ES-I3 (cell line): ENCODE results near the gene PYROXD2.

ENCODE experiments used
- H3K36me3 ChIP-seq: 2 replicates; pipeline ENCODE4 v1.6.1; 2013; ENCODE audit warnings: mild to moderate bottlenecking, low read length, control low read depth, moderate library complexity; ENCODE audit not compliant: insufficient read depth
- H3K4me1 ChIP-seq: 2 replicates; pipeline ENCODE4 v1.6.1; 2013; ENCODE audit warnings: mild to moderate bottlenecking, control low read depth, low read length; ENCODE audit not compliant: insufficient read depth
- H3K9ac ChIP-seq: 2 replicates; pipeline ENCODE4 v1.6.1; 2013; ENCODE audit warnings: low read depth, mild to moderate bottlenecking, low read length, moderate library complexity
- H3K9me3 ChIP-seq: 2 replicates; pipeline ENCODE4 v1.6.1; 2013; ENCODE audit warnings: mild to moderate bottlenecking, low read length, moderate library complexity; ENCODE audit not compliant: control insufficient read depth, insufficient read depth

The PYROXD2 gene

GRCh38 chr10:98380493-98381339 is 34.3 kb downstream of the PYROXD2 start:
- no peaks in the 10 kb centered on the region for H3K4me1 ChIP-seq
- no peak overlapping the region for H3K9ac ChIP-seq
- no peaks in the 10 kb centered on the region for H3K9me3 ChIP-seq
- H3K36me3 ChIP-seq: no peaks in the 10 kb centered on the region

GRCh38 chr10:98378722-98379121 is 36.3 kb downstream of the PYROXD2 start:
- Histone ChIP-seq H3K9ac (no peak overlapping the region), H3K36me3 (no peaks in the 10 kb centered on the region), H3K4me1 (peaks cover 8% of the 10 kb centered on the region; the same call in 1 of the 2 replicates), H3K9me3 (no peaks in the 10 kb centered on the region)

- no peaks in the 10 kb centered on the region for H3K9me3 ChIP-seq
- peaks cover 8% of the 10 kb centered on the region; the same call in 1 of the 2 replicates for H3K4me1 ChIP-seq
- no peak overlapping the region for H3K9ac ChIP-seq
- H3K36me3 ChIP-seq: no peaks in the 10 kb centered on the region
These were observed 37.4 kb downstream of the PYROXD2 start for GRCh38 chr10:98377536-98377935.

- no peaks in the 10 kb centered on the region for H3K36me3 ChIP-seq
- peaks cover 8% of the 10 kb centered on the region; the same call in 1 of the 2 replicates for H3K4me1 ChIP-seq
- no peaks in the 10 kb centered on the region for H3K9me3 ChIP-seq
- no peak overlapping the region for H3K9ac ChIP-seq
These were observed 38.0 kb downstream of the PYROXD2 start for GRCh38 chr10:98377001-98377400.

DNA sequence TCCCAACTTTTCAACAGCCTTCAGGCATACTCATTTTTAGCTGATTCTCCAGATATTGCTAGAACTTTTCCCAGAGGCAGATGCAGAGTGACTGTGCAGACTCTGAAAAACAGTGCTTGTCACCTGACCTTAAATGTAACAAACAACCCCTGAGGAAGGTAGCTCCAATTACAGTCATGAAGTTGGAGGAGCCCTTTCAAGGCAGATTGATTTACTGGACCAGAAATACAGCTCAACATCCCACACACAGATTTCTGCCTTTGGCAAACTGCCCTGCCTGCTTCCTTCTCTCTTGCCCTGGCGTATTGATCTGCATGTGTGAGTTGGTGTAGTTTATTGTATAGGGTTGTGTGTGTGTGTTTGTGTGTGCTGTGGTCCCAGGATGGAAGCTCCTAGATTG is 38.5 kb downstream of the PYROXD2 start:
- Histone ChIP-seq H3K4me1 (peaks cover 8% of the 10 kb centered on the region; the same call in 1 of the 2 replicates), H3K9me3 (no peaks in the 10 kb centered on the region), H3K36me3 (no peaks in the 10 kb centered on the region)

DNA sequence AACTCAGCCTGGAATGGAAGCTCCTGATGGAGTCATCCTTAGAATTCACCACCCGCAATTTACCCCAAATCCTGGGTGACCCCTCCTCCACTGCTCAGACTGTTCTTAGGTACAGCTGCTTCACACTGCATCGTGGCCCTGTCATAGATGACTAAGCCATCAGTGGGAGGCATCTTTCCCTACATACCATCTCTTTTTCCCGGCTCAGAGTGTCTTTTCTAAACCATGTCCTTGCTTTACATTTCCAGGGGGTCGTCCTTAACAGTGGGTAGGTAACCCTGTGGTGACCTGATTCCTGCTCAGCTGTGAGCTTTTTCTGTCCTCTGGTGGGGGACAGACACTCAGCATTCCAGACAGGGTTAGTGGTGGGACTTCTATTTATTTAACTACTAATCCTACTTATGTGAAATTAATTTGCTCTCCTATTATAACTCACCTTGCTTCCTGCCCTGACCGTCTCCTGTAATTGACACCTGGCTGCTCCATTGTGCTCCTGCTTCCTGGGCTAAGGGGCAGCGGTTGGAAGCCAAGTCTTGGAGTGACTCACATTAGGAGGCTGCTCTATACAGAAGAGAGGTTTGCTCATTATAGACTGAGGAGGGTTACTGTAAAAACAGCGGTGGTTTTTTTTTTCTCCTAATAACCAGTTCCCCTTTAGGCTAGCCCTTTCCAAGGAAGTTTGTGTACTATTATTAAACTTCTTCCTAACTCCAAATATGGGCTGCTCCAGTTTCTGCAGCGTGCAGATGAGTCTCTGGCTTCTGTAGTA is 40.6 kb downstream of the PYROXD2 start:
- Histone ChIP-seq H3K9ac (no peak overlapping the region), H3K9me3 (no peaks in the 10 kb centered on the region), H3K36me3 (no peaks in the 10 kb centered on the region), H3K4me1 (peaks cover 8% of the 10 kb centered on the region; the same call in 1 of the 2 replicates)

More for the DNA sequence above, 38.5 kb downstream of the PYROXD2 start:
- H3K9ac ChIP-seq: no peak overlapping the region

DNA sequence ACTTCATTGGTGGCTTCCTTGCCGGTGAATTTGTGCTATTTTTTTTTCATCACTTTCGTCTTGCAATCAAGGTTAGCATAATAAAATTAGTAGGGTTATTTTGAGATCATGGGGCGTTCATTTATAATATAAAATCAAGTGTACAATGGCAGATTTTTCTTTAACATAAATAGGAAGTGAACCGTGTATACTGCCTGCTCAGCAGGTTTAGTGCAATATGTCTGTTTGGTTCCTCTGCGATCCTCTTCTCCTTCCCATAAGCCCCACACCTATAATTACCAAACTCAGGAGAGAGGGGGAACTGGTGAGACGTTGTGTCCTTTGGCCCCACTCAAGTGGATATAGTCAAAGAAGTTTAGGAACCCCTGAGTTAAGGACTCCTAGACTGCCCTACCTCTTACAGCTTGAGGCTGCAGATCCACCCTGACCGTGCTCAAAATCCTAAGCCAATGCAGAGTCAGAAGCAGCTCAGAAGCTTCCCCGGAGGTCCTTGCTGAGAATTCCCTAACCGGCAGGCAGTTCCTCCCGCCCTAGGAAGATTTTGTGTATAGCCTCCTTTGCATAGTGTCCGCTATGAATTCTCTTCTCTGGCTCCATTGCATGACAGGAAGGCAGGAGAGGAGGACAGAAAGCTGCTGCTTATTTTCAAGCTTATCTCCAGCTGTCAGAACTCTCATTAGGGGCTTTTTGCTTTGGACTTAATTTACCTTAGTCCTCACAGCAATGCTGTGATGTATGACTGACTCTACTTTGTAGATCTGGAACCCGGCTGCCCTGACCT is 41.5 kb downstream of the PYROXD2 start:
- Histone ChIP-seq H3K9me3 (no peaks in the 10 kb centered on the region), H3K9ac (no peak overlapping the region), H3K36me3 (no peaks in the 10 kb centered on the region), H3K4me1 (peaks cover 8% of the 10 kb centered on the region; the same call in 1 of the 2 replicates)

- Histone ChIP-seq H3K4me1 (peaks cover 8% of the 10 kb centered on the region; the same call in 1 of the 2 replicates), H3K9ac (no peak overlapping the region), H3K36me3 (no peaks in the 10 kb centered on the region), H3K9me3 (no peaks in the 10 kb centered on the region)
These were observed 43.9 kb downstream of the PYROXD2 start for GRCh38 chr10:98370831-98371820.

DNA sequence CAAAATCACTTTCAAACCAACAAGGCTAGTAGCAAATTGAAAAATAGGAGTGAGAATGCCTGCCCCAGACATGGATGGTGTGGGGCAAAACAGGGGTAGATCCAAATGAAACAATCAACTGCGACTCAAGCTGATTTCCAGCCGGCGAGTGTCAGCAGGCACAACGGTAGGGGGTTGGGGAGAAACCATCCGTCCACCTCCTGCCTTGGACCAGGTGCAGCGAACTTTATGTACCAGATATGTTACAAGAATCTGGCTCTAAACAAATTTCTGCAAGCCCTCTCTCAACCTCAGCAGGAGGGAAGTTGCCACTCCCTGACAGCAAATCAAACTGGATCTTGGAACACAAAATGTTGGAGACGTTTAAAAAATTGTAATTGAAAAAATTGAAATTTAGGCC is 45.2 kb downstream of the PYROXD2 start:
- H3K9me3 ChIP-seq: no peaks in the 10 kb centered on the region
- no peaks in the 10 kb centered on the region for H3K36me3 ChIP-seq
- H3K4me1 ChIP-seq: peaks cover 7% of the 10 kb centered on the region; the same call in 1 of the 2 replicates
- H3K9ac ChIP-seq: no peak overlapping the region

- H3K9ac ChIP-seq: no peak overlapping the region
- no peaks in the 10 kb centered on the region for H3K9me3 ChIP-seq
- no peaks in the 10 kb centered on the region for H3K4me1 ChIP-seq
- no peaks in the 10 kb centered on the region for H3K36me3 ChIP-seq
These were observed 46.3 kb downstream of the PYROXD2 start for GRCh38 chr10:98368644-98369043.

DNA sequence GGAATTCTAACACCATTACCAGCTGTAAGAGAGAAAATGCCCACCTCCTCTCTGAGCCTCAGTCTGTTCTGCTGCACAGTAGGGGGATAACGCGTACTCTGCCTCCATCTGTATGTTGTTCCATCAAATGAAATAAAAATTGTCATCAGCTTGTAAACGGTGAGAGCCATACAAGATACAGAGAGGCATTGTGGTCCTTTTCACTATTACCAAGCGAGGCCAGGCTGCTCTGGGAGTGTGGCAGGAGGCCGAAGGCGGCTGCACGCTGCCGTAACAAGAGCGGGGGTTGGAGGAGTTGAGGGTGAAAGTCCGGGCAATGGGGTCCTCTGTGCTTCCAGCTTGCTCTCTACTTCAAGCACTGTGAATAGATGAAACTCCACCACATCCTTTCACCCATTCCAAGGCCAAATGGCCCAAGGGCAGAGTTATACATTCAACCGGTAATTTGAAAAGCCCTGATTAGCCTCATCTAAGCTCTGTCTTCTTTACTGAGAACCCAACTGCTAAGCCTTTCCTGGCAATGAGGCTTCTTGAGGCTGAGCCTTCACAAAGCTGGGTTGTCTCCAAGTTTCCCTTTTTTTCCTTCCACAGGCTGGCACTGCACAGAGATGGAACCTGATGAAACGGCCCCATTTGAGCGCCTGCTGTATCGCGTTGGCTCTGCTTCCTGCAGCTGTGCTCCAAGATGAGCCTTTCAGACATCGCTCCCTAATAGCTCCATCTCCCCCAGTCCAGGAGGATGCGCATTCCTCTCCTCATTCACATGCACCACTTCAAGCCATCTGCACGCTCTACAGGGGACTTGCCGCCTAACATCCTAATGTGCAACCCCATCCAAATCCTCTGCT is 47.2 kb downstream of the PYROXD2 start:
- Histone ChIP-seq H3K4me1 (no peaks in the 10 kb centered on the region), H3K36me3 (no peaks in the 10 kb centered on the region), H3K9me3 (no peaks in the 10 kb centered on the region), H3K9ac (no peak overlapping the region)

DNA sequence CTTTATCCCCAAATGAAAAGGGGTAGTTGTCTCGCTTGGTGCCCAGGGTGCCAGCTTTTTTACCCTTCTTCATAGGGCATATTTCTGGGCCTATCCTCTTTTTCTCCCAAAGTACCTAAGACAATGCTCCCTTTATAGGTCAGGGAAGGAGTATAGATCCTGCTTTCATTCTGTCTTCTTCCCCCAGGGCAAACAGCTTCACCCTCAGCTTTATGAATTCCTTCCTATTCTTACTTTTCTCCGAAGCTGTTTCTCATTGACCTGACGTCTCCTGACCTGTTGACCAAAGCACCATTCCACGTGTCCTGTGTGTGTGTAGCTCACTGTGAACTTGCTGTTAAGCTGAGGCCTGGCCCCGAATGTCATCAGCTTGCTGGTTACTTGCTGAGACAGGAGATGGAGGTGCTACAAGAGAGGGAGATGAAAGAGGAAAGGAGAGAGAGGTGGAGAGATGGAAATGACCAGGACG is 48.9 kb downstream of the PYROXD2 start:
- Histone ChIP-seq H3K9me3 (no peaks in the 10 kb centered on the region), H3K36me3 (no peaks in the 10 kb centered on the region), H3K4me1 (no peaks in the 10 kb centered on the region), H3K9ac (no peak overlapping the region)
